HepG2 (cell line): ENCODE results near the gene C19orf44. TPM values are rescaled to one million over a fixed set of nuclear protein-coding genes. Genes with fewer than 3 reads are reported as not detected.

Experiments
- ARID4A ChIP-seq: sonication (generic); formaldehyde crosslinking; IDR thresholded peaks from 2 replicates; pipeline ENCODE4 v1.5.0; 2020; ENCODE audit warnings: mild to moderate bottlenecking, missing genetic modification reagents, borderline replicate concordance
- CENPX ChIP-seq: sonication (generic); formaldehyde crosslinking; IDR thresholded peaks from 2 replicates; pipeline ENCODE4 v1.9.0; 2021; ENCODE audit warnings: mild to moderate bottlenecking, missing genetic modification reagents, moderate library complexity
- MAFG ChIP-seq: sonication (generic); formaldehyde crosslinking; IDR thresholded peaks from 2 replicates; pipeline ENCODE4 v1.5.1; 2020; ENCODE audit warnings: mild to moderate bottlenecking, missing genetic modification reagents
- MXD4 ChIP-seq: IDR thresholded peaks from 2 replicates; pipeline ENCODE4 v1.6.1; 2016; ENCODE audit warnings: mild to moderate bottlenecking, missing biosample characterization, missing genetic modification reagents
- SMAD9 ChIP-seq: sonication (generic); formaldehyde crosslinking; IDR thresholded peaks from 2 replicates; pipeline ENCODE4 v1.5.1; 2020; ENCODE audit warnings: mild to moderate bottlenecking, missing genetic modification reagents
- STAT6 ChIP-seq: sonication (generic); formaldehyde crosslinking; IDR thresholded peaks from 2 replicates; pipeline ENCODE4 v1.4.0; 2020; ENCODE audit warnings: missing genetic modification reagents, mild to moderate bottlenecking, borderline replicate concordance
- ZNF160 ChIP-seq: sonication (generic); formaldehyde crosslinking; IDR thresholded peaks from 2 replicates; pipeline ENCODE4 v1.8.0; 2022; ENCODE audit warnings: mild to moderate bottlenecking, inconsistent platforms, missing genetic modification reagents
- ZNF563 ChIP-seq: sonication (generic); formaldehyde crosslinking; IDR thresholded peaks from 2 replicates; pipeline ENCODE4 v1.8.0; 2022; ENCODE audit warnings: mild to moderate bottlenecking, moderate library complexity, missing genetic modification reagents
- ZNF776 ChIP-seq: sonication (generic); formaldehyde crosslinking; IDR thresholded peaks from 2 replicates; pipeline ENCODE4 v1.4.0; 2020; ENCODE audit warnings: mild to moderate bottlenecking, missing genetic modification reagents
- polyA plus RNA-seq, 8 experiments: library from polyadenylated mRNA; depleted of rRNA in 3 of 8; stranded (reverse) in 7 of 8; unstranded in 1 of 8; fragments of >200 nt; fragmentation: Illumina TruSeq in 4 of 8; extraction: Trizol in 4 of 8; gene quantifications; 2 replicates each; pipeline versions ENCODE4 v1.2.1 to v1.2.3, GENCODE V29; 2011 to 2016; ENCODE audit warnings: low read depth in 4 of 8, missing spikeins in 1 of 8, mixed read lengths in 1 of 8; ENCODE audit not compliant: insufficient read depth in 1 of 8
- total RNA-seq, 5 experiments: library from RNA; depleted of rRNA; stranded (reverse); fragments of >200 nt; fragmentation: Illumina TruSeq; extraction: Trizol; gene quantifications; 2 replicates each; pipeline ENCODE4 v1.2.3, GENCODE V29; 2016; ENCODE audit warnings: low read depth in 1 of 5
- TF ChIP-seq, protein P1 (sequence below): sonication (generic); formaldehyde crosslinking; IDR thresholded peaks from 2 replicates; pipeline ENCODE4 v1.4.0; 2020; ENCODE audit warnings: missing genetic modification reagents
- TF ChIP-seq, protein P2 (sequence below): sonication (generic); formaldehyde crosslinking; IDR thresholded peaks from 2 replicates; pipeline ENCODE4 v1.8.1; 2022; ENCODE audit warnings: low read depth, mild to moderate bottlenecking, missing genetic modification reagents

C19orf44 gene
- total and polyA plus RNA-seq, 2 of the 13 experiments (the other 11 are each of a cell fraction or from before 2014, with no cell fraction given) = 3.2 to 4.3 TPM

- no peak for TF ChIP-seq STAT6 (CRISPR knock-in tag)
- TF ChIP-seq ARID4A (CRISPR knock-in tag) = peak; percentile 30; the same call in 1 of the 2 replicates
- TF ChIP-seq ZNF563 (CRISPR knock-in tag) = no peak
- TF ChIP-seq MAFG (CRISPR knock-in tag) = no peak
- TF ChIP-seq ZNF776 (CRISPR knock-in tag) = peak; percentile 41; the same call in 1 of the 2 replicates
- TF ChIP-seq, protein P1, sequence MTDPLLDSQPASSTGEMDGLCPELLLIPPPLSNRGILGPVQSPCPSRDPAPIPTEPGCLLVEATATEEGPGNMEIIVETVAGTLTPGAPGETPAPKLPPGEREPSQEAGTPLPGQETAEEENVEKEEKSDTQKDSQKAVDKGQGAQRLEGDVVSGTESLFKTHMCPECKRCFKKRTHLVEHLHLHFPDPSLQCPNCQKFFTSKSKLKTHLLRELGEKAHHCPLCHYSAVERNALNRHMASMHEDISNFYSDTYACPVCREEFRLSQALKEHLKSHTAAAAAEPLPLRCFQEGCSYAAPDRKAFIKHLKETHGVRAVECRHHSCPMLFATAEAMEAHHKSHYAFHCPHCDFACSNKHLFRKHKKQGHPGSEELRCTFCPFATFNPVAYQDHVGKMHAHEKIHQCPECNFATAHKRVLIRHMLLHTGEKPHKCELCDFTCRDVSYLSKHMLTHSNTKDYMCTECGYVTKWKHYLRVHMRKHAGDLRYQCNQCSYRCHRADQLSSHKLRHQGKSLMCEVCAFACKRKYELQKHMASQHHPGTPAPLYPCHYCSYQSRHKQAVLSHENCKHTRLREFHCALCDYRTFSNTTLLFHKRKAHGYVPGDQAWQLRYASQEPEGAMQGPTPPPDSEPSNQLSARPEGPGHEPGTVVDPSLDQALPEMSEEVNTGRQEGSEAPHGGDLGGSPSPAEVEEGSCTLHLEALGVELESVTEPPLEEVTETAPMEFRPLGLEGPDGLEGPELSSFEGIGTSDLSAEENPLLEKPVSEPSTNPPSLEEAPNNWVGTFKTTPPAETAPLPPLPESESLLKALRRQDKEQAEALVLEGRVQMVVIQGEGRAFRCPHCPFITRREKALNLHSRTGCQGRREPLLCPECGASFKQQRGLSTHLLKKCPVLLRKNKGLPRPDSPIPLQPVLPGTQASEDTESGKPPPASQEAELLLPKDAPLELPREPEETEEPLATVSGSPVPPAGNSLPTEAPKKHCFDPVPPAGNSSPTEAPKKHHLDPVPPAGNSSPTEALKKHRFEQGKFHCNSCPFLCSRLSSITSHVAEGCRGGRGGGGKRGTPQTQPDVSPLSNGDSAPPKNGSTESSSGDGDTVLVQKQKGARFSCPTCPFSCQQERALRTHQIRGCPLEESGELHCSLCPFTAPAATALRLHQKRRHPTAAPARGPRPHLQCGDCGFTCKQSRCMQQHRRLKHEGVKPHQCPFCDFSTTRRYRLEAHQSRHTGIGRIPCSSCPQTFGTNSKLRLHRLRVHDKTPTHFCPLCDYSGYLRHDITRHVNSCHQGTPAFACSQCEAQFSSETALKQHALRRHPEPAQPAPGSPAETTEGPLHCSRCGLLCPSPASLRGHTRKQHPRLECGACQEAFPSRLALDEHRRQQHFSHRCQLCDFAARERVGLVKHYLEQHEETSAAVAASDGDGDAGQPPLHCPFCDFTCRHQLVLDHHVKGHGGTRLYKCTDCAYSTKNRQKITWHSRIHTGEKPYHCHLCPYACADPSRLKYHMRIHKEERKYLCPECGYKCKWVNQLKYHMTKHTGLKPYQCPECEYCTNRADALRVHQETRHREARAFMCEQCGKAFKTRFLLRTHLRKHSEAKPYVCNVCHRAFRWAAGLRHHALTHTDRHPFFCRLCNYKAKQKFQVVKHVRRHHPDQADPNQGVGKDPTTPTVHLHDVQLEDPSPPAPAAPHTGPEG (CRISPR knock-in tag) = no peak
- no peak for TF ChIP-seq MXD4 (CRISPR knock-in tag)
- TF ChIP-seq CENPX (CRISPR knock-in tag) = no peak
- TF ChIP-seq SMAD9 (CRISPR knock-in tag) = no peak
- TF ChIP-seq, protein P2, sequence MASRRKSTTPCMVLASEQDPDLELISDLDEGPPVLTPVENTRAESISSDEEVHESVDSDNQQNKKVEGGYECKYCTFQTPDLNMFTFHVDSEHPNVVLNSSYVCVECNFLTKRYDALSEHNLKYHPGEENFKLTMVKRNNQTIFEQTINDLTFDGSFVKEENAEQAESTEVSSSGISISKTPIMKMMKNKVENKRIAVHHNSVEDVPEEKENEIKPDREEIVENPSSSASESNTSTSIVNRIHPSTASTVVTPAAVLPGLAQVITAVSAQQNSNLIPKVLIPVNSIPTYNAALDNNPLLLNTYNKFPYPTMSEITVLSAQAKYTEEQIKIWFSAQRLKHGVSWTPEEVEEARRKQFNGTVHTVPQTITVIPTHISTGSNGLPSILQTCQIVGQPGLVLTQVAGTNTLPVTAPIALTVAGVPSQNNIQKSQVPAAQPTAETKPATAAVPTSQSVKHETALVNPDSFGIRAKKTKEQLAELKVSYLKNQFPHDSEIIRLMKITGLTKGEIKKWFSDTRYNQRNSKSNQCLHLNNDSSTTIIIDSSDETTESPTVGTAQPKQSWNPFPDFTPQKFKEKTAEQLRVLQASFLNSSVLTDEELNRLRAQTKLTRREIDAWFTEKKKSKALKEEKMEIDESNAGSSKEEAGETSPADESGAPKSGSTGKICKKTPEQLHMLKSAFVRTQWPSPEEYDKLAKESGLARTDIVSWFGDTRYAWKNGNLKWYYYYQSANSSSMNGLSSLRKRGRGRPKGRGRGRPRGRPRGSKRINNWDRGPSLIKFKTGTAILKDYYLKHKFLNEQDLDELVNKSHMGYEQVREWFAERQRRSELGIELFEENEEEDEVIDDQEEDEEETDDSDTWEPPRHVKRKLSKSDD (CRISPR knock-in tag) = 0 out of 2 replicates have a peak, but pooled peaks have one; percentile 7
- 0 out of 2 replicates have a peak, but pooled peaks have one; percentile 9 for TF ChIP-seq ZNF160
Measured at GRCh38 chr19:16470911-16471811, 25.0 kb upstream of the C19orf44 start (continued).
